ENCODE results near the gene GFPT1. TPM values are rescaled to one million over a fixed set of nuclear protein-coding genes. Genes with fewer than 3 reads are reported as not detected.
A peak's percentile ranks its signal among the peaks of the same experiment; 100 is the strongest.

Gene GFPT1
- total and polyA plus RNA-seq, 9 of the 15 experiments (the other 6 are each of a cell fraction or from before 2014, with no cell fraction given) = 6.6 to 38.3 (median 15.9) TPM

DNA sequence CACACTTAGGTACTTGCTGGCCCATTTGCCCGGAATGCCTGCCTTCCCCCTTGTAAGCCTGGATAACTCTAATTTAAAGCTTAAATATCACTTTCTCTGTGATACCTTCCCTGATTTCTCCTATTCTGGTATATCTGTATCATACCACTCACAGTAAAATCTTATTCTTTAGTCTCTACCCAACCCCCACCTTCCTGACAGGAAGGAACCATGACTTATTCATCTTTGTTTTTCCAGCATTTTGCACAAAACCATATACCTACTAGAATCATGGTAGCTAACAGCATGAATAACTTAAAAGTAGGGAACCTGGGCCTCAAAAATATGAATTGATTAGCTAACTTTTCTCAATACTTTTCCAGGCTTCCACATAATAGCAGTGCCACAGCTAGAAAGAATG is 111.5 kb downstream of the GFPT1 start (continued):
- no peak for TF ChIP-seq ZNF263 (CRISPR knock-in tag; IDR thresholded peaks at IDR 0.05; ENCODE audit: borderline replicate concordance)
- no peak for TF ChIP-seq CBX2 (IDR thresholded peaks at IDR 0.05; ENCODE audit: insufficient read depth, low read length, poor library complexity, severe bottlenecking)
- TF ChIP-seq IRF2 (CRISPR knock-in tag; IDR thresholded peaks at IDR 0.05) = no peak
- TF ChIP-seq, protein P1, sequence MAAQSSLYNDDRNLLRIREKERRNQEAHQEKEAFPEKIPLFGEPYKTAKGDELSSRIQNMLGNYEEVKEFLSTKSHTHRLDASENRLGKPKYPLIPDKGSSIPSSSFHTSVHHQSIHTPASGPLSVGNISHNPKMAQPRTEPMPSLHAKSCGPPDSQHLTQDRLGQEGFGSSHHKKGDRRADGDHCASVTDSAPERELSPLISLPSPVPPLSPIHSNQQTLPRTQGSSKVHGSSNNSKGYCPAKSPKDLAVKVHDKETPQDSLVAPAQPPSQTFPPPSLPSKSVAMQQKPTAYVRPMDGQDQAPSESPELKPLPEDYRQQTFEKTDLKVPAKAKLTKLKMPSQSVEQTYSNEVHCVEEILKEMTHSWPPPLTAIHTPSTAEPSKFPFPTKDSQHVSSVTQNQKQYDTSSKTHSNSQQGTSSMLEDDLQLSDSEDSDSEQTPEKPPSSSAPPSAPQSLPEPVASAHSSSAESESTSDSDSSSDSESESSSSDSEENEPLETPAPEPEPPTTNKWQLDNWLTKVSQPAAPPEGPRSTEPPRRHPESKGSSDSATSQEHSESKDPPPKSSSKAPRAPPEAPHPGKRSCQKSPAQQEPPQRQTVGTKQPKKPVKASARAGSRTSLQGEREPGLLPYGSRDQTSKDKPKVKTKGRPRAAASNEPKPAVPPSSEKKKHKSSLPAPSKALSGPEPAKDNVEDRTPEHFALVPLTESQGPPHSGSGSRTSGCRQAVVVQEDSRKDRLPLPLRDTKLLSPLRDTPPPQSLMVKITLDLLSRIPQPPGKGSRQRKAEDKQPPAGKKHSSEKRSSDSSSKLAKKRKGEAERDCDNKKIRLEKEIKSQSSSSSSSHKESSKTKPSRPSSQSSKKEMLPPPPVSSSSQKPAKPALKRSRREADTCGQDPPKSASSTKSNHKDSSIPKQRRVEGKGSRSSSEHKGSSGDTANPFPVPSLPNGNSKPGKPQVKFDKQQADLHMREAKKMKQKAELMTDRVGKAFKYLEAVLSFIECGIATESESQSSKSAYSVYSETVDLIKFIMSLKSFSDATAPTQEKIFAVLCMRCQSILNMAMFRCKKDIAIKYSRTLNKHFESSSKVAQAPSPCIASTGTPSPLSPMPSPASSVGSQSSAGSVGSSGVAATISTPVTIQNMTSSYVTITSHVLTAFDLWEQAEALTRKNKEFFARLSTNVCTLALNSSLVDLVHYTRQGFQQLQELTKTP (IDR thresholded peaks at IDR 0.05; ENCODE audit: low read depth in 1 of 2, partially characterized antibody in 2 of 2) = no peak
- TF ChIP-seq SMC3 (conservative IDR thresholded peaks at IDR 0.05; ENCODE audit: insufficient read depth, low read depth, low read length) = no peak

DNA sequence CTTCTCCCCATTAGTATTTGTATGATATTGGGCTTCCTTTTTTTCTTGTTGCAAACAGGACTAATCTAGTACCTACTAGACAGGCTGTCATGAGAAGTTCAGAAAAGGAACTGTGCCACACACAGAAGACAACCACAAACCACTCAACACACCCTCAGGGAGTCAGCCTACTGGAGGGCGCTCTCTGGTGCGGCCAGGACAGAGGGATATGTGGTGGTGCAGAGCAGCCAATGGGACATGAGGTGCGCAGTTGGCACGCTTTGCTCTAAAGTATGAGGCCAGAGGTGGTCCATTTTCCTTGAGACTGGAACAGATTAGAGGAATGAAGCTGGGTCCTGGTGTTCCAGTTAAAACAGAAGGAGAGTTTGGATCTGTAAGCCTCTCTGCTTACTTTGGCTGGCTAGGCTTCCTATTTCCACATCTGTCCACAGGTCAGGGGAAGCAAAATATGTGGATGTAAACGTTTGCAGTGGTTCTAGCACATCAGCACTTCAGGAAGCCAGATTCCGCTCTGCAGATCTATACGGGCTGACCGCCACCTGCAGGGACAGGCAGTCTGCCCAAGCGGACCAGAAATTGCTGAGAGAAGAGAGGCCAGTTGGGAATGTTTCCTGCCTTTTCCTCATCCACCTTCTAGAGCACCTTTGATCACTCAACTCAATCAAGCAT is 114.1 kb downstream of the GFPT1 start:
- ATAC-seq (no peak), FAIRE-seq (no peak), DNase-seq (ENCODE audit: extremely low read depth in 1 of 4, low spot score in 3 of 4) (no peak)
- H3K36me3 ChIP-seq (ENCODE audit: control insufficient read depth, insufficient read depth, low read length) = no peaks in the 10 kb centered on the region
- no peak overlapping the region for H3K4me2 ChIP-seq (ENCODE audit: insufficient read depth, low read length)
- in situ Hi-C loops (cut with MboI) (no loop called here), intact Hi-C loops (cut with micrococcal nuclease) (no loop called here)
- WGBS (ENCODE audit: insufficient coverage, low coverage, missing lambda C conversion rate) = under 1% methylated on average over 9 of the region's 9 CpGs
- peaks cover 4 to 7% of the 10 kb centered on the region in 2 experiments; a peak in 3 of 5 replicates for H3K27me3 ChIP-seq (ENCODE audit: control insufficient read depth in 2 of 2, insufficient read depth in 2 of 2, low read length in 2 of 2)
- H3K79me2 ChIP-seq (ENCODE audit: control insufficient read depth, insufficient read depth, low read length) = no peaks in the 10 kb centered on the region
- no peaks in the 10 kb centered on the region for H3K9me1 ChIP-seq (ENCODE audit: control insufficient read depth, insufficient read depth, low read length)
- no peak overlapping the region for H2AFZ ChIP-seq (ENCODE audit: low read depth, low read length)
- BruUV-seq (replicated peaks) = no TSS peak
- ChIA-PET CTCF (ENCODE audit: low intra/inter-chr PET ratio) (no interaction called here), POLR2A (no interaction called here)
- no peak overlapping the region for H3K9ac ChIP-seq (ENCODE audit: insufficient read depth in 1 of 2, low read depth in 2 of 2, low read length in 2 of 2)
- H3K9me3 ChIP-seq (replicated peaks; ENCODE audit: control insufficient read depth, insufficient read depth, low read depth, low read length) = no peaks in the 10 kb centered on the region
- peak; percentile 32 to 48; a peak in 3 of 4 replicates for TF ChIP-seq RAD21 (CRISPR knock-in tag; conservative IDR thresholded peaks at IDR 0.05 in 1 of 2, IDR thresholded peaks at IDR 0.05 in 1 of 2)
- no peak for TF ChIP-seq ZBTB9 (CRISPR knock-in tag; IDR thresholded peaks at IDR 0.05)
- TF ChIP-seq, protein P2, sequence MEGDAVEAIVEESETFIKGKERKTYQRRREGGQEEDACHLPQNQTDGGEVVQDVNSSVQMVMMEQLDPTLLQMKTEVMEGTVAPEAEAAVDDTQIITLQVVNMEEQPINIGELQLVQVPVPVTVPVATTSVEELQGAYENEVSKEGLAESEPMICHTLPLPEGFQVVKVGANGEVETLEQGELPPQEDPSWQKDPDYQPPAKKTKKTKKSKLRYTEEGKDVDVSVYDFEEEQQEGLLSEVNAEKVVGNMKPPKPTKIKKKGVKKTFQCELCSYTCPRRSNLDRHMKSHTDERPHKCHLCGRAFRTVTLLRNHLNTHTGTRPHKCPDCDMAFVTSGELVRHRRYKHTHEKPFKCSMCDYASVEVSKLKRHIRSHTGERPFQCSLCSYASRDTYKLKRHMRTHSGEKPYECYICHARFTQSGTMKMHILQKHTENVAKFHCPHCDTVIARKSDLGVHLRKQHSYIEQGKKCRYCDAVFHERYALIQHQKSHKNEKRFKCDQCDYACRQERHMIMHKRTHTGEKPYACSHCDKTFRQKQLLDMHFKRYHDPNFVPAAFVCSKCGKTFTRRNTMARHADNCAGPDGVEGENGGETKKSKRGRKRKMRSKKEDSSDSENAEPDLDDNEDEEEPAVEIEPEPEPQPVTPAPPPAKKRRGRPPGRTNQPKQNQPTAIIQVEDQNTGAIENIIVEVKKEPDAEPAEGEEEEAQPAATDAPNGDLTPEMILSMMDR (IDR thresholded peaks at IDR 0.05 in 2 of 3, conservative IDR thresholded peaks at IDR 0.05 in 1 of 3; ENCODE audit: insufficient read depth in 2 of 3, low read depth in 1 of 3, low read length in 3 of 3) = peak; percentile 20 to 31 (median 22); a peak in 3 of 6 replicates
- H3K4me1 ChIP-seq (replicated peaks in 1 of 2; ENCODE audit: control insufficient read depth in 2 of 2, insufficient read depth in 2 of 2, low read length in 2 of 2) = no peaks in the 10 kb centered on the region
- no peak overlapping the region for H3K4me3 ChIP-seq
- no peak overlapping the region for H3K27ac ChIP-seq (ENCODE audit: extremely low read depth, low read depth, low read length)
- no peaks in the 10 kb centered on the region for H4K20me1 ChIP-seq (replicated peaks; ENCODE audit: control insufficient read depth, insufficient read depth, low read length)
